ENCODE data around the gene ZNF468.

GRCh38 chr19:52898101-52898500 lies 40.7 kb upstream of the ZNF468 start:
- TF ChIP-seq POLR2A (IDR thresholded peaks at IDR 0.05) = no peak
- TF ChIP-seq CTCF (IDR thresholded peaks at IDR 0.05) = no peak
- TF ChIP-seq POLR2AphosphoS5 (IDR thresholded peaks at IDR 0.05; ENCODE audit: insufficient read depth in 1 of 2, low read depth in 1 of 2) = no peak

Measured in vagina (tissue), 2 donors.